ENCODE results near the gene NAGPA. TPM values are rescaled to one million over a fixed set of nuclear protein-coding genes. Genes with fewer than 3 reads are reported as not detected.

The NAGPA gene
- polyA plus RNA-seq, 1 of the 3 experiments (the other 2 are of a cell fraction), result 16.5 TPM

DNA sequence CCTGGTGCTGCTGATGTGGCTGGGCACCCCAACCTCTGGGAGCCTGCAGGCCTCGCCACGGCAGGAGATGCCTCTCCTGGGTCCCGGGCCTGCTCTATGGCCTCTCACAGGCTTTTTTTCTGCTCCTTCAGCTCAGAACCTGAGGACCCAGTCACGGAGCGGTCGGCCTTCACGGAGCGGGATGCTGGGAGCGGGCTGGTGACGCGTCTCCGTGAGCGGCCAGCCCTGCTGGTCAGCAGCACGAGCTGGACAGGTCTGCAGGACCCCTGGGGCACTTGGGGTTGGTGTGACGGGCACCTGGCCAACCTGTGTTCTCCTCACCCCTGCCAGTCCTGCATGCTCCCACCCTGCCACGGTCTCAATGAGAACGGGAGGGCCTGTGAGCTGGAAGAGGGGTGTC is 44.9 kb upstream of the NAGPA start:
- H3K27me3 ChIP-seq (ENCODE audit: insufficient read depth), result no peaks in the 10 kb centered on the region
- no peaks in the 10 kb centered on the region for H3K4me1 ChIP-seq (ENCODE audit: control insufficient read depth in 1 of 2, insufficient read depth in 2 of 2, low read depth in 1 of 2, low read length in 1 of 2)
- H3K79me2 ChIP-seq (ENCODE audit: insufficient read depth), result peaks cover 11% of the 10 kb centered on the region; the same call in 1 of the 2 replicates
- H3K36me3 ChIP-seq (replicated peaks in 1 of 2; ENCODE audit: control insufficient read depth in 1 of 2, insufficient read depth in 2 of 2, low read length in 1 of 2), result peaks cover 0 to 17% of the 10 kb centered on the region in 2 experiments
- H3F3A ChIP-seq (replicated peaks; ENCODE audit: insufficient read depth), result no peaks in the 10 kb centered on the region
- H4K20me1 ChIP-seq (ENCODE audit: insufficient read depth), result no peaks in the 10 kb centered on the region
- no peak overlapping the region for H3K9ac ChIP-seq
- no peaks in the 10 kb centered on the region for H3K9me3 ChIP-seq
- ChIA-PET POLR2A (no interaction called here), CTCF (no interaction called here)
- H3K4me3 ChIP-seq (ENCODE audit: low read depth in 2 of 2, low read length in 1 of 2), result no peak overlapping the region
- WGBS (ENCODE audit: low lambda C conversion rate), result 72% methylated on average over 3 of the region's 17 CpGs
- no peak for DNase-seq
- TF ChIP-seq GABPA (IDR thresholded peaks at IDR 0.05; ENCODE audit: low read depth) (no peak), GATA2 (CRISPR knock-in tag; IDR thresholded peaks at IDR 0.05) (no peak), FOXJ3 (CRISPR knock-in tag; IDR thresholded peaks at IDR 0.05) (no peak), YY1 (IDR thresholded peaks at IDR 0.05; ENCODE audit: low read depth) (no peak), EP300 (IDR thresholded peaks at IDR 0.05; ENCODE audit: borderline replicate concordance in 1 of 2, low read depth in 1 of 2, low read length in 1 of 2) (no peak), MXI1 (IDR thresholded peaks at IDR 0.05; ENCODE audit: low read depth, low read length) (no peak), POLR2AphosphoS5 (IDR thresholded peaks at IDR 0.05; ENCODE audit: low read depth, low read length) (no peak), ELF1 (IDR thresholded peaks at IDR 0.05) (no peak), RAD21 (IDR thresholded peaks at IDR 0.05; ENCODE audit: low read length) (no peak), JUND (IDR thresholded peaks at IDR 0.05) (no peak), SIN3A (IDR thresholded peaks at IDR 0.05; ENCODE audit: borderline replicate concordance, low read depth, low read length) (no peak), RFX5 (IDR thresholded peaks at IDR 0.05; ENCODE audit: low read length) (no peak), FOXM1 (IDR thresholded peaks at IDR 0.05; ENCODE audit: low read depth) (no peak)
- TF ChIP-seq, protein P1, sequence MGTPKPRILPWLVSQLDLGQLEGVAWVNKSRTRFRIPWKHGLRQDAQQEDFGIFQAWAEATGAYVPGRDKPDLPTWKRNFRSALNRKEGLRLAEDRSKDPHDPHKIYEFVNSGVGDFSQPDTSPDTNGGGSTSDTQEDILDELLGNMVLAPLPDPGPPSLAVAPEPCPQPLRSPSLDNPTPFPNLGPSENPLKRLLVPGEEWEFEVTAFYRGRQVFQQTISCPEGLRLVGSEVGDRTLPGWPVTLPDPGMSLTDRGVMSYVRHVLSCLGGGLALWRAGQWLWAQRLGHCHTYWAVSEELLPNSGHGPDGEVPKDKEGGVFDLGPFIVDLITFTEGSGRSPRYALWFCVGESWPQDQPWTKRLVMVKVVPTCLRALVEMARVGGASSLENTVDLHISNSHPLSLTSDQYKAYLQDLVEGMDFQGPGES (IDR thresholded peaks at IDR 0.05; ENCODE audit: low read depth, low read length), result no peak
- TF ChIP-seq, protein P2, sequence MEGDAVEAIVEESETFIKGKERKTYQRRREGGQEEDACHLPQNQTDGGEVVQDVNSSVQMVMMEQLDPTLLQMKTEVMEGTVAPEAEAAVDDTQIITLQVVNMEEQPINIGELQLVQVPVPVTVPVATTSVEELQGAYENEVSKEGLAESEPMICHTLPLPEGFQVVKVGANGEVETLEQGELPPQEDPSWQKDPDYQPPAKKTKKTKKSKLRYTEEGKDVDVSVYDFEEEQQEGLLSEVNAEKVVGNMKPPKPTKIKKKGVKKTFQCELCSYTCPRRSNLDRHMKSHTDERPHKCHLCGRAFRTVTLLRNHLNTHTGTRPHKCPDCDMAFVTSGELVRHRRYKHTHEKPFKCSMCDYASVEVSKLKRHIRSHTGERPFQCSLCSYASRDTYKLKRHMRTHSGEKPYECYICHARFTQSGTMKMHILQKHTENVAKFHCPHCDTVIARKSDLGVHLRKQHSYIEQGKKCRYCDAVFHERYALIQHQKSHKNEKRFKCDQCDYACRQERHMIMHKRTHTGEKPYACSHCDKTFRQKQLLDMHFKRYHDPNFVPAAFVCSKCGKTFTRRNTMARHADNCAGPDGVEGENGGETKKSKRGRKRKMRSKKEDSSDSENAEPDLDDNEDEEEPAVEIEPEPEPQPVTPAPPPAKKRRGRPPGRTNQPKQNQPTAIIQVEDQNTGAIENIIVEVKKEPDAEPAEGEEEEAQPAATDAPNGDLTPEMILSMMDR (IDR thresholded peaks at IDR 0.05), result no peak
- TF ChIP-seq, protein P3, sequence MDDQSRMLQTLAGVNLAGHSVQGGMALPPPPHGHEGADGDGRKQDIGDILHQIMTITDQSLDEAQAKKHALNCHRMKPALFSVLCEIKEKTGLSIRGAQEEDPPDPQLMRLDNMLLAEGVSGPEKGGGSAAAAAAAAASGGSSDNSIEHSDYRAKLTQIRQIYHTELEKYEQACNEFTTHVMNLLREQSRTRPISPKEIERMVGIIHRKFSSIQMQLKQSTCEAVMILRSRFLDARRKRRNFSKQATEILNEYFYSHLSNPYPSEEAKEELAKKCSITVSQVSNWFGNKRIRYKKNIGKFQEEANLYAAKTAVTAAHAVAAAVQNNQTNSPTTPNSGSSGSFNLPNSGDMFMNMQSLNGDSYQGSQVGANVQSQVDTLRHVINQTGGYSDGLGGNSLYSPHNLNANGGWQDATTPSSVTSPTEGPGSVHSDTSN (IDR thresholded peaks at IDR 0.05), result no peak
- TF ChIP-seq, protein P4, sequence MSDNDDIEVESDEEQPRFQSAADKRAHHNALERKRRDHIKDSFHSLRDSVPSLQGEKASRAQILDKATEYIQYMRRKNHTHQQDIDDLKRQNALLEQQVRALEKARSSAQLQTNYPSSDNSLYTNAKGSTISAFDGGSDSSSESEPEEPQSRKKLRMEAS (IDR thresholded peaks at IDR 0.05; ENCODE audit: low read depth), result no peak
- H3K4me2 ChIP-seq, result no peak overlapping the region
- no peaks in the 10 kb centered on the region for H3K9me2 ChIP-seq
- H3K27ac ChIP-seq (ENCODE audit: low read depth in 2 of 2, low read length in 1 of 2), result no peak overlapping the region
- no peak overlapping the region for H2AFZ ChIP-seq (ENCODE audit: low read depth)

All from SK-N-SH (cell line).